Keratinocyte (primary cell): Measurements from ENCODE around the gene RIMS4.

Source experiments
- CTCF ChIP-seq, 3 experiments: IDR thresholded peaks in 1 of 3; conservative IDR thresholded peaks in 1 of 3; optimal IDR thresholded peaks in 1 of 3; 2 replicates in 2 of 3; 3 replicates in 1 of 3; pipeline versions ENCODE3 to v1.5.1; 2011; ENCODE audit warnings: low read length in 3 of 3, mild to moderate bottlenecking in 3 of 3, moderate library complexity in 2 of 3, control low read depth in 1 of 3, inconsistent platforms in 1 of 3; ENCODE audit not compliant: insufficient read depth in 2 of 3; ENCODE audit errors: extremely low read depth in 1 of 3
- EZH2 ChIP-seq: IDR thresholded peaks from one replicate; pipeline ENCODE4 v1.6.1; 2012; ENCODE audit warnings: inconsistent platforms, mild to moderate bottlenecking, low read length, moderate library complexity

- TF ChIP-seq CTCF (optimal IDR thresholded peaks at IDR 0.05 in 1 of 3, IDR thresholded peaks at IDR 0.05 in 1 of 3, conservative IDR thresholded peaks at IDR 0.05 in 1 of 3; ENCODE audit: extremely low read depth in 1 of 3, insufficient read depth in 2 of 3, low read length in 3 of 3) (peak; percentile 7 to 46 (median 27)), EZH2 (no peak)
These were observed 92.4 kb downstream of the RIMS4 start for GRCh38 chr20:44717986-44718385.
